Frontal cortex (tissue), 4 donors: ENCODE results near the gene TRAF2. TPM values are rescaled to one million over a fixed set of nuclear protein-coding genes. Genes with fewer than 3 reads are reported as not detected.

Experiments
- DNase-seq, 2 donors: peaks; one replicate each; pipeline ENCODE4 v3.0.0; 2012; ENCODE audit warnings: low spot score in 2 of 2
- FAIRE-seq: peaks from 2 replicates; lab custom pipeline; 2012; peaks lifted over from hg19 to GRCh38; lab: Jason Lieb, UNC
- total RNA-seq: library from RNA; depleted of rRNA; stranded (reverse); fragments of >200 nt; gene quantifications from one replicate; pipeline ENCODE4 v1.2.3, GENCODE V29; 2014
- donor health status: control.
- donor health status: control.
- donor health status: control.

TRAF2 gene
- total RNA-seq, 1 donor from 2014 or later, result 7.3 TPM

GRCh38 chr9:136846376-136847087, 39.8 kb upstream of the TRAF2 start:
- DNase-seq, result no peak
- no peak for FAIRE-seq

DNA sequence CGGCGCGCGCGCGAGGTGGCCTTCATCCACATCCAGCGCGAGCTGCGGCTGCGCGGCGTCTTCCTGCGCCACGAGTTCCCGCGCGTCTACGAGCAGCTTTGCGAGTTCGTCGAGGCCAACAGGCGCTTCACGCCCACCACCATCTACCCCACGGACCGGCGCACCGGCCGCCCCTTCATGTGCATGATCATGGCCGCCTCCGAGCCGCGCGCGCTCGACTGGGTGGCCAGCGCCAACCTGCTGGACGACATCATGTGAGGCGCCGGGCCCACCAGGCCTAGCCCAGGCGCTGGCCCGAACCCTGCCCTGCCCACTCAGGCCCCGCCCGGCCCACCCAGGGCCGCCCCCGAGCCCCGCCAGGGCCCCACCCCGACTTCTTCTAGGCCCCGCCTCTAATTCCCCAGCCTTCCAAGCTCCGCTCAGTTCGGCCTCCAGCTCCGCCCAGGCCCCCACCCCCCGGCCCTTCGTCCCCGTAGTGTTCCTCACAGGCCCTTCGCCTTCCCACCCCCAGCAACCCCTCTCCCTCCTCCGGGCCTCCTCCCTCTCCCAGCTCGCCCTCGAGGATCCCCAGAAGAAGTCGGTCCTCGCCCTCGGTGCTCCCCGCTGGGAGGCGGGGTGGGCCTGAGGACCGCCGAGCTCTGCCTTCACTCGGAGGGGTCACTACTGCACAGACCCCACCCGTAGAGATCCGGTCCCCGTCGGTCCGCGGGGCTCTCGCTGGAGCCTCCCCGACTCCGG, 39.1 kb upstream of the TRAF2 start:
- no peak for DNase-seq

GRCh38 chr9:136847826-136848392, 38.4 kb upstream of the TRAF2 start:
- DNase-seq (no peak), FAIRE-seq (no peak)

More for the DNA sequence above, 39.1 kb upstream of the TRAF2 start:
- FAIRE-seq, result no peak

GRCh38 chr9:136848393-136849037, 37.8 kb upstream of the TRAF2 start:
- DNase-seq, result peak; percentile 74 to 88

DNA sequence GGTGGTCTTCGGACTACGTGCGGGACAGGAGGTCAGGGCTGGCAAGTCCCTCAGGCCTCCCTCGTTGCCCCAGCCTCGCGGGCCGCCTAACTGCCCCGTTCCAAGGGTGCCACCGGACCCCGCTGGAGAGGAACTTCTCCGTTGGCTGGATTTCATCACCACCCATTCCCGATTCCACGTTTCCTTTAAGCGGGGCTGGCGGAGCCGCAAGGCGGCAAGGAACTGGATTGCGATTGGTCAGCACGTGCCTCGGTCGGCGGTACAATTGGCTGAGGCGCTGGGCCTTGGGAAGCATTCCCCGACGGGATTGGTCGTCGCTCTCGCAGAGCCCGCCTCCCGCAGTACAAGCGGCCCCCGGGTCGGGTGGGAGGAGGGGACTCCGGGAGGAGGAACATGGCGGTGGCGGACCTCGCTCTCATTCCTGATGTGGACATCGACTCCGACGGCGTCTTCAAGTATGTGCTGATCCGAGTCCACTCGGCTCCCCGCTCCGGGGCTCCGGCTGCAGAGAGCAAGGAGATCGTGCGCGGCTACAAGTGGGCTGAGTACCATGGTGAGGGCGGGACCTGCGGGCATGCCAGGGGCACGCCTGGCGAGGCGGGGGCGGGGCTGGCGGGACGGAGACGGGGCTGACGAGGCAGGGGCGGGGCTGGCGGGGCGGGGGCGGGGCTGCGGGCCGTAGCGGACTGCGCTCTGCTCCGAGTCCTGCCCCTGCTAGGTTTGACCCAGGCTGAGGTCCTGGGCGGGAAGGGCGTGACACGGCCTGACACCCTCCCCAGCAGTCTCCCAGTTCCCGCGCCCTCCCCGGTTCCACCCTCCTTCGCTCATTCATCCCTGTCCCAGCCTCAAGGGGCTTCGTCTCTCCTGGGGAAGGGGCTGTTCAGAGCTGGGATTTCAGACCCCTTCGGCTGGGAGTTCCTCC, 37.0 kb upstream of the TRAF2 start, which contains the start of gene PHPT1:
Gene PHPT1 (plus strand): TSS at position 372 of the 922 bp plus-strand sequence. CDS start 22 bp downstream, at position 394.
- peak; percentile 99 for DNase-seq
- peak; percentile 95 for FAIRE-seq

More at GRCh38 chr9:136848393-136849037, 37.8 kb upstream of the TRAF2 start:
- FAIRE-seq, result no peak

GRCh38 chr9:136849960-136850865, 36.1 kb upstream of the TRAF2 start:
- DNase-seq, result no peak
- no peak for FAIRE-seq

- FAIRE-seq, result no peak
- no peak for DNase-seq
These were observed 35.2 kb upstream of the TRAF2 start for GRCh38 chr9:136850866-136851775.

- no peak for DNase-seq
- FAIRE-seq, result no peak
These were observed 34.2 kb upstream of the TRAF2 start, which contains the start of gene MAMDC4 for GRCh38 chr9:136851941-136852663. Gene MAMDC4, plus strand, starts transcription at chr9:136852346. Its CDS starts 71 bp downstream, at chr9:136852417.

- no peak for FAIRE-seq
These were observed 33.4 kb upstream of the TRAF2 start for GRCh38 chr9:136852664-136853595.

DNA sequence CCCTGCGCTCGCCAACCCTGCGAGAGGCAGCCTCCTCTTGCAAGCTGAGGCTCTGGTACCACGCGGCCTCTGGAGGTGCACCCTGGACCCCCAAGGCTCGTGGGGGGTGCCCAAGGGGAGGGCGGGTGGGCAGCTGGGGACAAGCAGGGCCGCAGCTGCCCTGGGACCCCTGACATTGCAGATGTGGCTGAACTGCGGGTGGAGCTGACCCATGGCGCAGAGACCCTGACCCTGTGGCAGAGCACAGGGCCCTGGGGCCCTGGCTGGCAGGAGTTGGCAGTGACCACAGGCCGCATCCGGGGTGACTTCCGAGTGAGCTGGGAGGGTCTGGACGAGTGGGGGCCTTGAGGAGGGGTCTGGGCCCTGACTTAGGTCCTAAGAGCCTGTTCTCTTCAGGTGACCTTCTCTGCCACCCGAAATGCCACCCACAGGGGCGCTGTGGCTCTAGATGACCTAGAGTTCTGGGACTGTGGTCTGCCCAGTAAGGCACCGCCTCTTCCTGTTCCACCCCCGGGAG, 32.7 kb upstream of the TRAF2 start:
- FAIRE-seq (no peak), DNase-seq (no peak)

More at GRCh38 chr9:136852664-136853595, 33.4 kb upstream of the TRAF2 start:
- DNase-seq, result no peak

DNA sequence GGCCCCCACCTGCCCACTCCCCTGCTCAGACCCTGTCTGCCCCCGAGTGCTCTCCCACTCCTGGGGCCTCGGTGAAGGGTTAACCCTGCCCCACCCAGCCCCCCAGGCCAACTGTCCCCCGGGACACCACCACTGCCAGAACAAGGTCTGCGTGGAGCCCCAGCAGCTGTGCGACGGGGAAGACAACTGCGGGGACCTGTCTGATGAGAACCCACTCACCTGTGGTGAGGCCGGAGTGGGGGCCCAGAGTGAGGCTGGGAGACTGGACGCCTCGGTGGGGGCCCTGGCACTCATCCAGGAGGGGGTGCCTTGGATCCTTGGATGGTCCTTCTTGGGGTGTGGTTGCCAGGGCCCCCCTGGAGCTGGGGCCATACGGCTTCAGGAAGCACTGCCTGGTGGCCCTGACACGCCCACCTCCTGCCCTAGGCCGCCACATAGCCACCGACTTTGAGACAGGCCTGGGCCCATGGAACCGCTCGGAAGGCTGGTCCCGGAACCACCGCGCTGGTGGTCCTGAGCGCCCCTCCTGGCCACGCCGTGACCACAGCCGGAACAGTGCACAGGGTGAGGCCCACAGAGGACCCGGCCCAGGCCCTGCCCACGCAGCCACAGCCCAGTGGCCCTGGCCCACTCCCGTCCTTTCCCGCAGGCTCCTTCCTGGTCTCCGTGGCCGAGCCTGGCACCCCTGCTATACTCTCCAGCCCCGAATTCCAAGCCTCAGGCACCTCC, 32.0 kb upstream of the TRAF2 start:
- DNase-seq (no peak), FAIRE-seq (no peak)

DNA sequence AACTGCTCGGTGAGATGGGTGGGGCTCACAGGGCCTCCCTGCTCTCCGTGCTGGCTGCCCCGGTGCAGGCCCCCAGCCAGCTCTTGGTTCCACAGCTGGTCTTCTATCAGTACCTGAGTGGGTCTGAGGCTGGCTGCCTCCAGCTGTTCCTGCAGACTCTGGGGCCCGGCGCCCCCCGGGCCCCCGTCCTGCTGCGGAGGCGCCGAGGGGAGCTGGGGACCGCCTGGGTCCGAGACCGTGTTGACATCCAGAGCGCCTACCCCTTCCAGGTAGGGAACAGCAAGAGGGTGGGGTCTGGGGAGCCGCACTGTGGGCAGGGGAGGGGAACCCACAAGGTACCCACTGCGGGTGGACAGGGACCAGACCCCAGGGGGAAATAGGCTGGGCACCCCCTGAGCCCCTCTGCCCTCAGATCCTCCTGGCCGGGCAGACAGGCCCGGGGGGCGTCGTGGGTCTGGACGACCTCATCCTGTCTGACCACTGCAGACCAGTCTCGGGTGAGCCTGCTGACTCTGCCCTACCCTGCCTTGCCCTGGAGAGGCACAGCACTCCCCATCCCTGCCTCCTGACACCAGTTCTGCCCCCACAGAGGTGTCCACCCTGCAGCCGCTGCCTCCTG, 31.4 kb upstream of the TRAF2 start:
- FAIRE-seq, result no peak
- no peak for DNase-seq

DNA sequence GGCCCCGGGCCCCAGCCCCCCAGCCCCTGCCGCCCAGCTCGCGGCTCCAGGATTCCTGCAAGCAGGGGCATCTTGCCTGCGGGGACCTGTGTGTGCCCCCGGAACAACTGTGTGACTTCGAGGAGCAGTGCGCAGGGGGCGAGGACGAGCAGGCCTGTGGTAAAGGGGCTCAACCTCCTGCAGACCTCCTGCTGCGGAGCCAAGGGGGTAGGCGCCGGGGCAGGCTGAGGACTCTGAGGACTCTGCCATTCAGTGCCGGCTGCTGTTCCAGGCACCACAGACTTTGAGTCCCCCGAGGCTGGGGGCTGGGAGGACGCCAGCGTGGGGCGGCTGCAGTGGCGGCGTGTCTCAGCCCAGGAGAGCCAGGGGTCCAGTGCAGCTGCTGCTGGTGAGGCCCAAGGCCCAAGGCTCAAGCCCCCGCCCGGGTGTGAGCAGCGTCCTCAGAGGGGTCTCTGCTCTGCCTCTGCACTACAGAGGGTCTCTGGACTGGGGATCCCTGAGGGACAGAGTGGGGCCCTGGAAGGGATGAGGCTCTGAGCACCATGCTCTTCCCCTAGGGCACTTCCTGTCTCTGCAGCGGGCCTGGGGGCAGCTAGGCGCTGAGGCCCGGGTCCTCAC, 30.7 kb upstream of the TRAF2 start:
- no peak for FAIRE-seq
- no peak for DNase-seq

DNA sequence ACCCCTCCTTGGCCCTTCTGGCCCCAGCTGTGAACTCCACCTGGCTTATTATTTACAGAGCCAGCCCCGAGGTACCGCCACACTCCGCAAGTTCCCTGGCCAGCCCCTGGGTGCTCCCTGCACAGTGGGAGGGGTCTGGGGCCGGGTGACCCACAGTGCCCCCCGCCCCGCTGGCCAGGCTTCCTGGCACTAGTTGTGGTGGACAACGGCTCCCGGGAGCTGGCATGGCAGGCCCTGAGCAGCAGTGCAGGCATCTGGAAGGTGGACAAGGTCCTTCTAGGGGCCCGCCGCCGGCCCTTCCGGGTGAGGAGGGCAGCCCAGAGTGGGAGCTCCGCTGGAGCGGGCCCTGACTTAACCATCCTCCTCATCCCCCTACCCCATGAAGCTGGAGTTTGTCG, 30.2 kb upstream of the TRAF2 start:
- DNase-seq, result no peak

More for the DNA sequence above, 30.2 kb upstream of the TRAF2 start:
- no peak for FAIRE-seq
